DMS53 (cell line): Measurements from ENCODE around the gene KIAA2012.

Experiments used
- DNase-seq: peaks from one replicate; lab custom pipeline; 2025; lab: John Stamatoyannopoulos, UW

Gene KIAA2012

DNA sequence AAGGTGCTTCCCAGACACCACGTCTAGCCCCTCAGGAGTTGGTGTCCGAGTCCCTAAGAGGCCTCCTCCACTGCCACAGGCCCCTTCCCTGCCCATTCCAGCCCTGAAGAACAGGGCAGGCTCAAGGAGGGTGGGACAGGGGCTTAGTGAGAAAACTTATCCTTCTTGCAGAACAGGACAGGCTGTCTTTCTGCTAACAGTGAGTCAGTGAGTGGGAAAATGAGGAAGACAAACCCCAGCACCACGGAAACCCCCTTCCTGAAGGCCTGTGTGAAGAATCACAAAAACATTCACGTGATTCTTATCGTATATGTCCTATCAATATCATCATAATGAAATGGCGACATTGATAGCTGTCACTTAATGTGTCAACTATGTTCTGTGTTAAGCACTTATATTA, 29.6 kb upstream of the KIAA2012 start:
- DNase-seq: no peak

DNA sequence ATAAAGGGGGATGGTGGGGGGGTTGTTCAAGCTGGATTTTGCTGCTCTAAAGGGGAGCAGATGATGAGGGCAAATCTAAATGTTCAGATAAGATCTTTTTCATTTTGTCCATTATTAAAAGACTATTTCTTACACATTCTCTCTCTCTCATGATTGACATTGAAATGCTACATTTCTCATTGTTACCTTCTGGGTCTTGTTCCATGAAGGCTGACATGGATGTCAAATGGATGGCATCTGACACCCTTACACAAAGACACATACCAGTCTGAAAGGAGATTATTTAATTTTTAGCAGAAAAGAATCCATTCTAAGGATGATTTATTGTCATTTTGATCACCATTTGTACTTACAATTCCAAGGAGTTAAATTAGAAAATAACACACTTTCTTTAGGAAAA, 28.3 kb upstream of the KIAA2012 start:
- no peak for DNase-seq

DNA sequence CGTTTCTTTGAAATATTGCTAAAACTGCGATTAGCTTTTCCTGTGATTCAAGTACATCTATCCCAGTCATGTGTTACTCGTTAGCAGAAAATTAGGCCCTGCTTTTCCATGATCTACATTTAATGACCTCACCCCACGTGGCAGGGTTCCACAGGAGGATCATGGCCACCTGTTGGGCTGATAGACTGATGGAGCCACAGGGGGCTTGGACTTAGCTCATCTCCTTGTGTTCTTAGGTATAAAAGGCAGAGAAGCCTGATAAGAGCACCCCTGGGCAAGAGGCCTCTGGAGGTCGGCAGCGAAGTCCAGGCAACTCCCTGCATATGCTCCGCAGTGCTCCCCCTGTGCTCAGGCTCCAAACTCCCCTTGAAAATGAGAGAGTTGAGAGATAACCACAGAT, 26.5 kb upstream of the KIAA2012 start:
- DNase-seq: no peak

DNA sequence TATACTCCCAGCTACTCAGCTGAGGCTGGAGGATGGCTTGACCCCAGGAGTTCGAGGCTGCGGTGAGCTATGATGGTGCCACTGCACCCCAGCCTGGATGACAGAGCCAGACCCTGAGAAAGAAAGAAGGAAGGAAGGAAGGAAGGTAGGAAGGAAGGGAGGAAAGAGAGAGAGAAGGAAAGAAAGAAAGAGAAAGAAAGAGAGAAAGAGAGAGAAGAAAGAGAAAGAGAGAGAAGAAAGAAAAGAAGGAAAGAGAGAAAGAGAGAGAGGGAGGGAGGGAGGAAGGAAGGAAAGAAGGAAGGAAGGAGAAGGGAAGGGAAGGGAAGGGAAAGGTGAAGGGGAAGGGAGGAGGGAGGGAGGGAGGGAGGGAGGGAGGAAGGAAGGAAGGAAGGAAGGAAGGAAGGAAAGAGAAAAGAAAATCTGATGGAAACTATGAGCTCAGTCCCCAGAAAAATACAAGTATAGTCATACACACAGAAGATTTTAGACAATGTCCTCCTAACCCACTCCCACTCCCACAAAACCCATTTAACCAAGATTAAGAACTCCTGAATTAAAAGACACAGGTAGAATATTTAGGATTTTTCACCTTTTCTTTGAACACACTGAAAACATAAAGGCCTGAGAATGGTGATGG, 23.8 kb upstream of the KIAA2012 start:
- DNase-seq: no peak

DNA sequence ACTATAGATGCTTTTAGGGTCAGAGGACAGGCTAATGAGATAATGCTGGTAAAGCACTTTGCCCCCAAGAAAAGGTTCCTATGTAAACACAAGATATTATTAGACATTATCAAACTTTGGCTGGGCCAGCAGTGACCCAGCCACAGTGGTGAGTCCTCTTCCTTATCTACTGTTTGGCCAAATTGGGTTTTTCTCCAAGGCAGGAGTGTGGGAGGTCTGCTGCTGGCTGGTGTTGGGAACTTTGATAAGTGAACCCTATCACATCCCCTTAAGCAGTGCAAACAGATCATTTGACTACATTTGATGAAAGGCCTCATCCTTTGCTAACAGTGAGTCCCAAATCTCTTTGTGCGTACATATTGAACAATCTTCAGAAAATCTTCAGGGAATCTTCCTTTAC, 23.2 kb upstream of the KIAA2012 start:
- no peak for DNase-seq

DNA sequence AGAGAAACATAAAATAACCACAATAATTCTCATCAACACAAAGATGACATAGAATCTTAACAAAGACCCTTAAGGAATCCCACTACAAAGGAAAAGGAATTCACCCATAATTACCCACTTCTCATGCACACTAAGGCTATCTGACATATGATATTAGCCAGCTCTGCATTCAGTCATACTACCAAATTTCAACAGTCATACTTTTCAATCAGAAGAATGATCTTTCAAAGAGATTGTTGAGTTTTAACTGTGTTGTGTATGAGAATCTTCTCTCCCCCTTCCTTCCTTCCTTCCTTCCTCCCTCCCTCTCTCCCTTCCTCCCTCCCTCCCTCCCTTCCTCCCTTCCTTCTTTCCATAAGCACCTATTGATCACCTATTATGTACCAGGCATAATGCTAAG, 22.4 kb upstream of the KIAA2012 start:
- DNase-seq: no peak

DNA sequence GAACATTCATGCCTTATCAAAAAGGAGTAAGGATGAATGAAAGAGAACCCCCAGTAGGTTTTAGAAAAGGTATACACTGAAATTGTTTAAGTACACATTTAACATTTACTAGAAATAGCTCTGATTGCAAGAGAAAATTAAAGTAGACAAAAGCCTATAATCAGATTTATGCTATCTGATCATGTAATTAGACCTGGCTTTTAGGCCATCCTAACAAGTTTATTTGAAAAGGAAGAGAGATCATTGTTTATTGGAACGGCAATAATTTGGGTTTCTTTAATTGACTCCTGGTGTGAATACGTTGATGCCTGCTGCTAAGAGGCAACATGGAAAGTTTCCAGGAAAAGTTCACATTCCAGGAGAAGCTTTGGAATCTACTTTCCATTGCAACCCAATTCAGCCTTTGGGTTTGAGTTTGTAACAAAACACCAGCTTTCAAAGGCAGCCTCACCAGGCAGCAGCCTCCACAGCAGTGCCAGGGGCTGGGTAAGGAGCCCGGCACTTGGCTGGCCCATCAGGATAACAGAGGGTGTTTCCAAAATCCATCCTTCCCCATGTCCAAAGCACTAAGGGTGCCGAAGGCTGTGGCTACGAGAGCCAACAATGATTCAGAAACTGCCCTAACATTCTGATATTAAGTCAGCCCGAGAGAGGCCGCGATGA, 21.4 kb upstream of the KIAA2012 start:
- DNase-seq: no peak

DNA sequence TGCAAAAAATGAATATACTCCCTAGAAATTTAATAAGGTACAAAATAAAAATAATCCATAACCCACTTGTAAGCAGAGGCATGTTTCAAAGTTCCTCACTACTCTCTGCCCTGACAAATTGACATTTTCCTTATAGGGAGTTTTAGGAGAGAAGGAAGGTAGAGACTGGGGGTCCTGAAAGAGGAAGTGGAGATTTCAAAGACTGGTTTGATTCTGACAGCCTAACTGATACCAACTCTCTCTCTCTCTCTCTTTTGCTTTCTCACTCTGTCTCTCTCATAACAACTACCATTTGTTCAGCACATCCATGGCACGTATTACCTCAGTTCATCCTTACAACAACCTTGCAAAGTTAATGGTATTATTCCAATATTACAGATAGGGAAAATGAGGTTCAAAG, 20.8 kb upstream of the KIAA2012 start:
- no peak for DNase-seq

DNA sequence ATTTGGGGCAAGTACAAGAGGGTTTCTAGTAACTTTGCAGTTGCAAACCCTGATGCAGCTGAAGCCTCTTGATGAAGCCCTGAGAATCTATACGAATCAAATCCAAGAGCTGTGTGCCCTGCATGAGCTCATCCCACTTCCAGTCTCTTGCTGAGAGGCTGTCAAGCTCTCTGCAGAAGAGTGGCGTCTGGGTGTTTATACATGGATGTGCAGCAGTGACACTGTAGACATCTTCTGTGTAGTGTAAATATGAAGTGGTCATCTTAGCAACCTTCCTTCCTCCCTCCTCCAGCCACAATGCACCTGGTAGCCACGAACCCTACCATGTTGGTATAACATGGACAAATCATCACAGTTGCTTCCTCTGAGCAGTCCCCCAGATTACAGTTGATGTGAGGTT, 18.4 kb upstream of the KIAA2012 start:
- DNase-seq: peak; percentile 40

DNA sequence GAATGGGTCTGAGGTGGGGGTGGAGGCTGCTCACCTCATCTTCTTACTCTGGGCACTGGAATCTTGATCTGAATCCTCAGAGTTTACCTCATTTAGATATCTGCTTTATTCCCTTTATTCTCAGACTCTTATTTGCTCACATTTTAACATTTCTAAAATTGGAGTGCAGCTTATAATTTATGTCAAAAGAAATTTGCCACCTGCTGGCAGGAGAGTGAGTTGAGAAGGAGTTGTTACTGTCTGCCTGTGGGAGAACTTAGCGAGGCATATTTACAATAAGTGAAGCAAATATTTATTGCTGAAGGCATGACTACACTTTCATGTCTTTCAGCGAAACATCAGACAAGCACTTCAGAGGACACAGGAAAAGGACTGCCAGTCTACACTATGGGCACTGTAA, 16.4 kb upstream of the KIAA2012 start:
- peak; percentile 65 for DNase-seq

DNA sequence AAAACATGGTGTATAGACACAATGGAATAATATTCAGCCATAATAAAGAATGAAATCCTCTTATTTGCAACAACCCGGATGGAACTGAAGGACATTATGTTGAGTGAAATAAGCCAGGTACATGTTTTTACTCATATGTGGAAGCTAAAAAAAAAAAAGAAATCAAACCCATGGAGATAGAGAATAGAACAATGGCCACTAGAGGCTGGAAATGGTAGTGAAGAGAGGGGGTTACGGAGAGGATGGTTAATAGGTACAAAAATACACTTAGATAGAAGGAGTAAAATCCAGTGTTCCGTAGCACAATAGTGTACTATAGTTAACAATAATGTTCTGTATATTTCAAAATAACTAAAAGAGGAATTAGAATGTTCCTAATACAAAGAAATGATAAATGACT, 12.8 kb upstream of the KIAA2012 start:
- peak; percentile 31 for DNase-seq

DNA sequence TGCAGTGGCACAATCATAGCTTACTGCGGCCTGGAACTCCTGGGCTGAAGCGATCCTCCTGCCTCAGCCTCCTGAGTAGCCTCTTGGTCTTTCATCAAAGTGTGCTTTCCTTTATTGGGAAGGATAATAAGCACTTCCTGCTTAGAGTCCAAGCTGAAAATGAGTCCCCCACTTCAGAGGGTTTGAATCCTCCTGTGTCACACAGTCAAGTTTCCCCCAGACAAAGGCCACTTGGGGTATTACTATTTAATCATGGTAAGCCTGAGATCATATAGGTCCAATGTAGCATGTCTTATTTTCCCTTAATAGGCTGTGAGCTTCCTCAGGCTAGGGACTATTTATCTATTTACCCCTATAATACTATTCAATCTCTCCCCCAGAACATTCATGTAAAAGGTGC, 11.4 kb upstream of the KIAA2012 start:
- DNase-seq: no peak

DNA sequence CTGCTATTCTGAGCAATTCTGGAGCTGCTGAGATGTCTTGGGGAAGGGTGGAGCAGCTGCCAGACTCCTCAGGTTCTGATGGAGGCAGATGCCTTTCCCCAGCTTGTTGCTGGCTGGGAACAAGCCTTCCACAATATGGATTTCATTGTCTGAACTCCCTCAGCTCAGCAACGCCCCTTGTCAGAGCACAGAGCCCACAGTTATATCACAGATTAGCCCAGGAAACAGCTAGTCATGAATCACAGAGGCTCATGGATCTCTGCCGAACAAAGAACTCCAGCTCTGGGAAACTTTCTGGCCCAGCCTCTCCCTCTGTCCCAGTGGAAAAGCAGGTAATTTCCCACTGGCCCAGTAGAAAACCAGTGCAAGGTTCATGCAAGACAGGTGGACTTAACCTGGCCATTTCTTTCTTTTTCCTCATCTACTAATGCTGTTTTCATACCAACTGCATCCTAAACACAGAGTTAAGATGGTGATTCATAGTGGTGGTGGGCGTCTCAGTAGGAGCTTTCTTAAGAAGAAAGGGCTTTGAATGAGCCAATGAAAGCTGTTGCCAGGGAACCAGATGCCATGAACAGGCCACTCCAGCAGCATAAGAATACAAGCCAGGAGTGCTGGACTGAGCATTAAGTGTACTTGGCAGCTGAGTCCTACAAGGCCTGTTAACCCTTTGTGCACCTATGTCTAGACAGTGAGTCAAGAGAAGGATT, 8.7 kb upstream of the KIAA2012 start:
- DNase-seq: peak; percentile 6

DNA sequence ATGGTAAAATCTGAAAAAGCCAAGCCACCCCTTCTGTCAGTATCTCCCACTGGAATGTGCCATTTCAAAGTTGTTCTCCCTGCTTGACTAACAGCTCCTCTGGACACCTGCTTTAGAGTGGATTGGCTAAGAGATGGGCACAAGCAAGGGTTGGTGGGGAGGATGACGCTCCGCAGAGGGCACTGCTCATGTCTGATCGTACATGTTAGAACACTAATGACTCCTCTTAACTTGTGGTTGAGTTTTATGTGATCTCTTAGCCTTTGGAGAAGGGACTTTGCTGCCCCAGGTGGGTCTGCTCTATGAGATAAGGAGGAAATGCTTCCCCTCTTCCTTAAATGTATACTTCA, 8.2 kb upstream of the KIAA2012 start:
- no peak for DNase-seq

DNA sequence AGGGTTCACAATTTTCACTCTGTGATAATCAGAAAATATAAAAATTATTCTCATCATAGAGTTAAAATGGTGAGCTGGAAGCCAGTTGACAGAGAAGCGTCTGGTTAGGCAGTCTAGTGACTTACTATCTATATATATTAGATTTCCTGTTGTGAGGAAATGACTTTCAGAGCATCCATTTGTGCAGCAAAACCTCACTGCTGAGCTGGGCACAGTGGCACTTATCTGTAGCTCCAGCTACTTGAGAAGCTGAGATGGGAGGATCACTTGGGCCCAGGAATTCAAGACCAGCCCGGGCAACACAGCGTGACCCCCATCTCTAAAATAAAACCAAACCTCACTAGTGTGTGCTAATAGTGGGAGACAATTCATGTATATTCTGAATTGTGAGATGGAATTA, 7.2 kb upstream of the KIAA2012 start:
- no peak for DNase-seq

DNA sequence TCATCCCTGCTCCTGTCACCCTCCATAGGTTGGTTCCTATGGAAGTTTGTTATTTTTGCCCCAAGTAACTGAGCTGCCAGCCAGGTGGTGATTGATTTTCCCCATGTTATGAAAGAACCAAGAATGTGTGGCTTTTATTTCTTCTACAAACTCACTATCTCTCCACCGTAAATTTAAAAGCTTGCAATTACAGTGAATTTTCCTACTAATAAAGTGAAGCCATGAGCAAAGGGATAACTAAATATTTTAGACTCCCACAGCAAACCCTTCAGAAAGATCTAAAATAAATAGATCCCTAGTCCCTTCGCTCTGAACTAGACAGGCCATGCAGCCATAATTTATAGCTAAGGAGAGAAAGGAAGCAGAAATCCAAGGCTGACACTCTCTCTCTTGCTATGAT, 6.2 kb upstream of the KIAA2012 start:
- no peak for DNase-seq

DNA sequence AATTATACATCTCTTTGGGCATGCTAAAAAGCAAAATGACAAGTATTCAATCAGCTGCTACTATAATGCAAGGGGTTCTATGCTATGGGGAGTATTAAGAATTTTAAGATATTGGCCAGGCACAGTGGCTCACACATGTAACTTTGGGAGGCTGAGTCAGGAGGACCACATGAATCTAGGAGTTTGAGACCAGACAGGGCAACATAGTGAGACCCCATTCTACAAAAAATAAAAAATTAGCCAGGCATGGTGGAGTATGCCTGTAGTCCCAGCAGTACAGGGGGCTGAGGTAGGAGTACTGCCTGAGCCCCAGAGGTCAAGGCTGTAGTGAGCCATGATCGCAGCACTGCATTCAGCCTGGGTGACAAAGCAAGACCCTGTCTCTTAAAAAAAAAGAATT, 5.5 kb upstream of the KIAA2012 start:
- no peak for DNase-seq

DNA sequence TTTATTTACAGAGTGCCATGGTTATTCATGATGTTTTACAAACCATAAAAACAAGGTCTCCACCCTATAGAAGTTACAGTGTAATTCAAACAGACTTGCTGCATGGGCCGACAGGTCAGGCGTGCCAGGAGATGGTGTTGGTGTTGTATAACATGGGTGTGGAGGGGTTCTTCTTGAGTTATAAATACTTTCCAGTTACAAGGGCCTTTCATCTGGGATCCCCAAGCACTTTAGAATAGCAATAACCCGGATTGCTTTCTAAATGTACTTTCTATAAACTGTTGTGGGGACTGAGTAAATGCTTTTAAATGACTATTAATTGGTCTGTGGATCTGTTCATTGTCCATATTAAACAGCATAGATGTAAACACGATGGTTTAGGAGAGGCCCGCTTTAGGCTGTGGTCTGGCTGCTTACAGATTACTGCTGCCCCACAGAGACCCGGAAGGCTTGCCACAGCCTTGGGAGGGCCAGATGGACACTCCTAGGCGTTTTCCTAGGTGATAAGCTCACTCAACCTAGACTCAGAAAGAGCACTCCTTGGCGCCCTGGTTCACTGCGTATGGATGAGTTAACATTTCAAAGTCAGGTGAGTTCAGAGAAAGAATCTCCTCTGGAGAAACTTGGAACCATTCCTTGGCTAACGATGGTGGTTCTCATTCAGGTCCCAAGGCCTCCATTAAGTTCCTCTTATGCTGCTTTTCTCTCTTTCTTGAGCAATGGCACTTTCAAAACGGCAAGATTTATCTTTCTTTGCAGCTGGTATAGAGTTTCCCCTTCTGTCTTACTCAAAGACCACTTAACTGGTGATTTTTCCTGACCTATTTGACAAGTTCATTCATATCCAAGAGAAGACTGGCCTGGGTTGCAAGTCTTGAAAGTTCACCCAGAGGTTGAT, 3.6 kb upstream of the KIAA2012 start:
- no peak for DNase-seq

DNA sequence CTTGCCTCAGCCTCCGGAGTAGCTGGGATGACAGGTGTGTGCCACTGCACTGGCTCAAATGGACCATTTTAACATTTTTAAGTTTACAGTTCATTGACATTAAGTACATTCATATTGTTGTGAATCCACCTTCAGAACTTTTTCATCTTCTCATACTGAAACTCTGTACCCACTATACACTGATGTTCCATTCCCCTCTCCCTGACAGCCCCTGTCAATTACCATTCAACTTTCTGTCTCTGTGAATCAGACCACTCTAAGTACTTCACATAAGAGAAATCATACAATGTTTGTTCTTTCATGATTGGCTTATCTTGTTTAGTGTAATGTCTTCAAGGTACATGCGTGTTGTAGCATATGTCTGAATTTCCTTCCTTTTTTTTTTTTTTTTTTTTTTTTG, 1.9 kb upstream of the KIAA2012 start:
- no peak for DNase-seq

DNA sequence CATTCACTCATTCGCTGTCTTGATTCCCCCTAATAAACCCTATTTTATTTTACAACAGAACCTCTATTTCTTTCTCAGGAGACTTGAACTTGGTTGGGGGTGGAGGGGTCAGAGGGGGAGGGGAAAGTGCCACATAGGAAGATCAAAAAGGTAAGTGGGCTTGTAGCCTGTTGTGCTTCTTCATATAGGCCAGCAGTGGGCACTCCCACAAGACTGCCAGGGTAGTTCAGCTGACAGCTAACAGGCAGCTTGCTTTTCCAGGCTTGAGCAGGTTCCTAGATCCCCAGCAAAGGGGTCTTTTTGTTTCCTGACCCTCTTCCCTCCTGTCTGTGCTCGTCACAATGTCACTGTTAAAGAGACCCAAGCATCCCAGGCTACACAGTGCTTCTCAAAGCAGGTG, 829 bp upstream of the KIAA2012 start:
- DNase-seq: peak; percentile 16

DNA sequence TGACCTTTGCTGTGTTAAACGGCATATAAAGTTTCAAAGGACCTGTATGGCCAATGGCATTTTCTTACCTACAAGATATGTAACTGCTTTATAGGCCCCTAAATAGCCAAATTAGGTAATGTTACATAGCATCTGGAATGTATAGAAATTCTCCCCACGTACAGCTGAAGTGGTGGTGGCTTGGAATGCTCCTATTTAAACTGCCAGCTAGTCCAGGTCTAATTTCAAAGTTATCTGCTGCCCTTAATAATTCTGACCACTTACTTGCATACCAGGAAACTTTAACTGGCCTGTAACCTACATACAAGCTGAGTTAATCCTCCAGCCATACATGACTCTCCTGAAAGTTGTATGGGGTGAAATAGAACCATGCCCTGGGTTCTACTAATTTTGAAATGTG, 1.3 kb downstream of the KIAA2012 start:
- DNase-seq: no peak

DNA sequence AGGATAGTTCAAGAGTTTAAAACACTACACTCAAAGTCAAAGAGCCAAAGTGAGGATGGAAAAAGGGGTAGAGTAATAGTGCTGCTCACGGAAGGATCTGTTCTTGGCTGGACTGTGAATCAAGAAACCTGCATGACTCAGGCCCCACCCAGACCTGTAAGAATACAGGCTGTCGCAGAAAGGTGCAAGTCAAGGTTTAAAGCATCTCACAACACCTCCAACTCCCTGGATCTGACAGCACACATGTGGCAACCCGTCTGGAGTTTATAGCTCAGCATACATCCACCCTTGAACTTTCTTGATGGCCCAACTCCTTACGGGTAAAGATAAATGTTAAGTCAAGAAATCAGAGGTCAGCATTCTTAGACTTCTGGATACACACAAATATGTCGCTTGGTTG, 6.3 kb downstream of the KIAA2012 start:
- DNase-seq: no peak

DNA sequence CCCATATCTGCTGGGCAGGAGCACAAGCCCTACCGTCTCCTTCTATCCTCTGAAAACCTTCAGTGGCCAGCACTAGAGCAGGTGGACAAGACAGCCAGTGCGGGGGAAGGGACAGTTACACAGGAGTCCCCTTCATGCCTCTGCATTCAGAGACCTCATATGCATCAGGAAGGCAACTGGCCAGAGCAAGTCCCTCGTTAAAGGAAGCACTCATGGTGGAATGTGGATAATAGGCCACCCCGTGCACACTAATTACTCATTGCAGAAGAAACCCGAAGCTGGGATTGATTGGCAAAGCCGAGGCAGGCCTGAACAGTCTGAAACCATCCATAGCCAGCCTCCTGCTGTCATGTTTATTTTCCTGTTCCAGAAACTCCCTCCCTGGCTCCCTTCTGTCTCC, 11.2 kb downstream of the KIAA2012 start:
- peak; percentile 12 for DNase-seq
